ENCODE data around the gene CX3CL1.
"Not testable (repeated sequence)": the region's sequence is repeated elsewhere in the genome, so short reads cannot be mapped to it uniquely, and the experiment has no call there.

The CX3CL1 gene

GRCh38 chr16:57367116-57367752, 5.1 kb upstream of the CX3CL1 start:
- TF ChIP-seq CTCF (IDR thresholded peaks at IDR 0.05; ENCODE audit: low read depth, low read length) = no peak
- Histone ChIP-seq H3K36me3 (no peaks in the 10 kb centered on the region), H3K4me3 (ENCODE audit: low read depth, low read length) (no peak overlapping the region), H3K9me3 (ENCODE audit: severe bottlenecking) (no peaks in the 10 kb centered on the region), H3K27me3 (ENCODE audit: insufficient read depth, low read depth, severe bottlenecking) (no peaks in the 10 kb centered on the region), H3K27ac (no peak overlapping the region)
- DNase-seq = no peak

- H3K4me3 ChIP-seq (ENCODE audit: low read depth, low read length) = 0 out of 2 replicates have a peak overlapping the region, but pooled peaks have one; percentile 19
- no peak overlapping the region for H3K27ac ChIP-seq
- no peaks in the 10 kb centered on the region for H3K9me3 ChIP-seq (ENCODE audit: severe bottlenecking)
- H3K27me3 ChIP-seq (ENCODE audit: insufficient read depth, low read depth, severe bottlenecking) = no peaks in the 10 kb centered on the region
- H3K36me3 ChIP-seq = no peaks in the 10 kb centered on the region
- no peak for DNase-seq
- no peak for TF ChIP-seq CTCF (IDR thresholded peaks at IDR 0.05; ENCODE audit: low read depth, low read length)
Observed at GRCh38 chr16:57371494-57372371, 557 bp upstream of the CX3CL1 start.

DNA sequence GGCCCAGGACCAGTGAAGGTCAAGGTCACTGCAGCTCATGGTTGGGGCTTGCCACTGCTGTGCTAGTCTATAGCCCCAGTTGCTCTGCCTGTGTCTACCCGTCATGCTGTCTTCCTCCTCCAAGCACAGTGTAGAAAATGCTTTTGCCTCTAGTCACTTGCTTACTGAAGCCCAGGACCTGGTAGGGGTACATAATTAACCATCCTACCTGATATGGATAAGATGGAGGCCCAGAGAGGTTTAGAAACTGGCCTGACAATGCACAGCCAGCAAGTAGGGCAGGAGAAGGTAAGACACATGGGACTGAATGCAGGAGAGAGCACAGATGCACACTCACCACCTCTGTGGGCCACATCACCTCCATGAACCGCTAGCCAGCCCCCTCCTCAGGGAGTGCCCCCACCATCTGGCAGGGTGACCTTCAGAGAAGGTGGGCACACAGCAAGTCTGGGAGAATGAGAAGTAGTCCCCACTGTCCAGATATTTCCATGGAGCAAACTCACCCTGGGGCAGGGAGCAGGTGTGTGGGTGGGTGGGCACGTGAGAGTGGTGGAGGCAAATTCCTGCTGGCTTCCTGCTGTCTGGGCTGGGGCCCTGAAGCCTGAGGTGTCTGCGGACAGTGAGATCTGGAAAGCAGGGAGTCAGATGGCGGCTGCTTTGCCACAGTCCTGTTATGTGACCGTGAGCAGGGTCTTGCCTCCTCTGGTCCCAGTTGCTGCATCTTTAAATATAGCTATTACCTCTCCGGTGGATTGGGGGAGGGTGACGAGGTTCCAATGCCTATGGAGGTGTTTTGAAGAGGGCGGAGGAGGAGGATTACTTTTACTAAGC, 1.0 kb downstream of the CX3CL1 start:
- Histone ChIP-seq H3K4me3 (ENCODE audit: low read depth, low read length) (no peak overlapping the region), H3K27me3 (ENCODE audit: insufficient read depth, low read depth, severe bottlenecking) (no peaks in the 10 kb centered on the region), H3K36me3 (no peaks in the 10 kb centered on the region), H3K27ac (no peak overlapping the region), H3K9me3 (ENCODE audit: severe bottlenecking) (no peaks in the 10 kb centered on the region)
- no peak for DNase-seq
- no peak for TF ChIP-seq CTCF (IDR thresholded peaks at IDR 0.05; ENCODE audit: low read depth, low read length)

DNA sequence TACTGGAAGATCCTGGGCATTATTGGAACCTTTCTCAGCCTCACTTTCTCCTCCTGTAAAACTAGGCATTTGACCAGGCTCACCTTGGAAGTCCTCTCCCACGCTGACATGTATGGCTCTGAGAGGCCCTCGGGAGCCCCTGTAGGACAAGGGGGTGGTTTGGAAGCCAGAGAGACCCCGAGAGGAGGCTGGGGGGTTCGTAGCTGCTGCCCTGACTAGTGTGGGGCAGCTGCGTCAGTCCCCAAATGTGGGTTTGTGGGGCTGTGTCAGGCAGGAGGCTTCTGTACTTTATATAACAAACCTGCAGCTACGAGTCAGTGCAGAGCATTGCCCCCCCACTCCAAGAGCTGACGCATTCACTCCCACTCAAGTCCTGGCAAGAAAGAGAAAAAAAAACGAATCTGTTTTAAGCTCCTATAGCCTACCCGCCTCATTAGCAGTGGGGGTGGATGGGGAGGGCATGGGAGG, 1.8 kb downstream of the CX3CL1 start:
- Histone ChIP-seq H3K9me3 (ENCODE audit: severe bottlenecking) (no peaks in the 10 kb centered on the region), H3K27ac (no peak overlapping the region), H3K4me3 (ENCODE audit: low read depth, low read length) (no peak overlapping the region), H3K36me3 (no peaks in the 10 kb centered on the region), H3K27me3 (ENCODE audit: insufficient read depth, low read depth, severe bottlenecking) (no peaks in the 10 kb centered on the region)
- DNase-seq = no peak
- no peak for TF ChIP-seq CTCF (IDR thresholded peaks at IDR 0.05; ENCODE audit: low read depth, low read length)

GRCh38 chr16:57374925-57375465, 2.7 kb downstream of the CX3CL1 start:
- not testable (repeated sequence) for H3K36me3 ChIP-seq; DNase-seq; H3K27me3 ChIP-seq (ENCODE audit: insufficient read depth, low read depth, severe bottlenecking); H3K27ac ChIP-seq; H3K4me3 ChIP-seq (ENCODE audit: low read depth, low read length); H3K9me3 ChIP-seq (ENCODE audit: severe bottlenecking)
